HepG2 (cell line): ENCODE measurements around the gene CD4. TPM values are rescaled to one million over a fixed set of nuclear protein-coding genes. Genes with fewer than 3 reads are reported as not detected.

ENCODE experiments used
- BRCA1 ChIP-seq: sonication (generic); formaldehyde crosslinking; IDR thresholded peaks from 2 replicates; pipeline ENCODE4 v1.4.0; 2020; ENCODE audit warnings: missing genetic modification reagents
- CBX1 ChIP-seq: IDR thresholded peaks from one replicate; pipeline ENCODE4 v1.6.1; 2016; ENCODE audit warnings: antibody characterized with exemption, low read depth
- CREBL2 ChIP-seq: sonication (generic); formaldehyde crosslinking; IDR thresholded peaks from 2 replicates; pipeline ENCODE4 v1.8.1; 2023; ENCODE audit warnings: missing genetic modification reagents, mild to moderate bottlenecking, borderline replicate concordance
- FIP1L1 ChIP-seq: fragments of 200-400 bp; formaldehyde crosslinking; IDR thresholded peaks from 2 replicates; pipeline ENCODE4 v1.6.1; 2018; ENCODE audit warnings: low read depth, mild to moderate bottlenecking, low read length, moderate library complexity, borderline replicate concordance; ENCODE audit not compliant: insufficient read depth
- FOXK2 ChIP-seq: fragments of 450-650 bp; IDR thresholded peaks from 2 replicates; pipeline ENCODE4 v1.6.1; 2016
- HDAC2 ChIP-seq: sonication (generic); formaldehyde crosslinking; IDR thresholded peaks from 2 replicates; pipeline ENCODE4 v1.4.0; 2020; ENCODE audit warnings: missing genetic modification reagents
- HMG20B ChIP-seq: conservative IDR thresholded peaks from 2 replicates; pipeline ENCODE4 v1.6.1; 2016; ENCODE audit warnings: missing genetic modification reagents, missing compliant biosample characterization
- ISX ChIP-seq: sonication (generic); formaldehyde crosslinking; conservative IDR thresholded peaks from 2 replicates; pipeline ENCODE4 v1.5.0; 2020; ENCODE audit warnings: missing genetic modification reagents
- KDM1A ChIP-seq: IDR thresholded peaks from 2 replicates; pipeline ENCODE4 v1.6.1; 2016; ENCODE audit warnings: missing compliant biosample characterization
- KDM6A ChIP-seq: IDR thresholded peaks from 2 replicates; pipeline ENCODE4 v1.6.1; 2016; ENCODE audit warnings: low read depth
- MEF2D ChIP-seq: sonication (generic); formaldehyde crosslinking; IDR thresholded peaks from 2 replicates; pipeline ENCODE4 v1.5.1; 2020; ENCODE audit warnings: mild to moderate bottlenecking, missing genetic modification reagents
- NFYB ChIP-seq: sonication (generic); formaldehyde crosslinking; IDR thresholded peaks from 2 replicates; pipeline ENCODE4 v1.4.0; 2020; ENCODE audit warnings: missing genetic modification reagents
- PAWR ChIP-seq: sonication (generic); formaldehyde crosslinking; IDR thresholded peaks from 2 replicates; pipeline ENCODE4 v1.4.0; 2020; ENCODE audit warnings: missing genetic modification reagents, mild to moderate bottlenecking, borderline replicate concordance
- PHF8 ChIP-seq: sonication (generic); formaldehyde crosslinking; IDR thresholded peaks from 2 replicates; pipeline ENCODE4 v1.5.0; 2020; ENCODE audit warnings: missing genetic modification reagents
- POLR2AphosphoS5 ChIP-seq: IDR thresholded peaks from 2 replicates; pipeline ENCODE4 v1.6.1; 2012; ENCODE audit warnings: low read depth, low read length
- SIN3B ChIP-seq: fragments of 150-350 bp; IDR thresholded peaks from 2 replicates; pipeline ENCODE4 v1.6.1; 2014; ENCODE audit warnings: low read length
- TBX2 ChIP-seq: sonication (generic); formaldehyde crosslinking; IDR thresholded peaks from 2 replicates; pipeline ENCODE4 v1.5.0; 2020; ENCODE audit warnings: missing genetic modification reagents, mild to moderate bottlenecking, borderline replicate concordance
- TCF12 ChIP-seq, 2 experiments: fragments of 450-650 bp in 1 of 2; sonication (generic) in 1 of 2; formaldehyde crosslinking in 1 of 2; IDR thresholded peaks; 2 replicates each; pipeline versions ENCODE4 v1.6.1 to v1.8.0; 2017 to 2022; ENCODE audit warnings: antibody characterized with exemption in 1 of 2, mild to moderate bottlenecking in 1 of 2, missing genetic modification reagents in 1 of 2, moderate library complexity in 1 of 2
- THAP7 ChIP-seq: sonication (generic); formaldehyde crosslinking; IDR thresholded peaks from 2 replicates; pipeline ENCODE4 v1.8.1; 2023; ENCODE audit warnings: mild to moderate bottlenecking, missing genetic modification reagents
- U2AF2 ChIP-seq: fragments of 200-400 bp; formaldehyde crosslinking; IDR thresholded peaks from 2 replicates; pipeline ENCODE4 v1.6.1; 2017; ENCODE audit warnings: low read depth, mild to moderate bottlenecking, low read length
- ZBTB21 ChIP-seq: sonication (generic); formaldehyde crosslinking; IDR thresholded peaks from 2 replicates; pipeline ENCODE4 v1.4.0; 2020; ENCODE audit warnings: missing genetic modification reagents
- ZBTB7A ChIP-seq: sonication (generic); formaldehyde crosslinking; IDR thresholded peaks from 2 replicates; pipeline ENCODE4 v1.8.0; 2022; ENCODE audit warnings: mild to moderate bottlenecking, missing genetic modification reagents
- ZNF121 ChIP-seq: sonication (generic); formaldehyde crosslinking; IDR thresholded peaks from 2 replicates; pipeline ENCODE4 v1.5.0; 2020; ENCODE audit warnings: mild to moderate bottlenecking, missing genetic modification reagents
- ZNF124 ChIP-seq: sonication (generic); formaldehyde crosslinking; IDR thresholded peaks from 2 replicates; pipeline ENCODE4 v1.4.0; 2020; ENCODE audit warnings: missing genetic modification reagents
- ZNF205 ChIP-seq: IDR thresholded peaks from 2 replicates; pipeline ENCODE4 v1.6.1; 2018; ENCODE audit warnings: missing biosample characterization, missing genetic modification reagents
- ZNF552 ChIP-seq: sonication (generic); formaldehyde crosslinking; IDR thresholded peaks from 2 replicates; pipeline ENCODE4 v1.9.0; 2022; ENCODE audit warnings: missing genetic modification reagents, mild to moderate bottlenecking, borderline replicate concordance
- ZNF614 ChIP-seq: IDR thresholded peaks from 2 replicates; pipeline ENCODE4 v1.6.1; 2018; ENCODE audit warnings: missing biosample characterization, missing genetic modification reagents, inconsistent platforms, borderline replicate concordance
- ZNF652 ChIP-seq: IDR thresholded peaks from 2 replicates; pipeline ENCODE4 v1.6.1; 2016; ENCODE audit warnings: low read depth, borderline replicate concordance
- ZNF75D ChIP-seq: sonication (generic); formaldehyde crosslinking; IDR thresholded peaks from 2 replicates; pipeline ENCODE4 v1.8.1; 2023; ENCODE audit warnings: missing genetic modification reagents, mild to moderate bottlenecking, borderline replicate concordance
- polyA plus RNA-seq, 8 experiments: library from polyadenylated mRNA; depleted of rRNA in 3 of 8; stranded (reverse) in 7 of 8; unstranded in 1 of 8; fragments of >200 nt; fragmentation: Illumina TruSeq in 4 of 8; extraction: Trizol in 4 of 8; gene quantifications; 2 replicates each; pipeline versions ENCODE4 v1.2.1 to v1.2.3, GENCODE V29; 2011 to 2016; ENCODE audit warnings: low read depth in 4 of 8, missing spikeins in 1 of 8, mixed read lengths in 1 of 8; ENCODE audit not compliant: insufficient read depth in 1 of 8
- total RNA-seq, 5 experiments: library from RNA; depleted of rRNA; stranded (reverse); fragments of >200 nt; fragmentation: Illumina TruSeq; extraction: Trizol; gene quantifications; 2 replicates each; pipeline ENCODE4 v1.2.3, GENCODE V29; 2016; ENCODE audit warnings: low read depth in 1 of 5
- TF ChIP-seq, protein P1 (sequence below): sonication (generic); formaldehyde crosslinking; IDR thresholded peaks from 2 replicates; pipeline ENCODE4 v1.4.0; 2020; ENCODE audit warnings: missing genetic modification reagents, borderline replicate concordance
- TF ChIP-seq, protein P2 (sequence below): sonication (generic); formaldehyde crosslinking; conservative IDR thresholded peaks from 2 replicates; pipeline ENCODE4 v1.5.0; 2020; ENCODE audit warnings: missing genetic modification reagents

CD4 gene
- total and polyA plus RNA-seq, 2 of the 13 experiments (the other 11 are each of a cell fraction or from before 2014, with no cell fraction given), result 0.07 to 0.95 TPM

DNA sequence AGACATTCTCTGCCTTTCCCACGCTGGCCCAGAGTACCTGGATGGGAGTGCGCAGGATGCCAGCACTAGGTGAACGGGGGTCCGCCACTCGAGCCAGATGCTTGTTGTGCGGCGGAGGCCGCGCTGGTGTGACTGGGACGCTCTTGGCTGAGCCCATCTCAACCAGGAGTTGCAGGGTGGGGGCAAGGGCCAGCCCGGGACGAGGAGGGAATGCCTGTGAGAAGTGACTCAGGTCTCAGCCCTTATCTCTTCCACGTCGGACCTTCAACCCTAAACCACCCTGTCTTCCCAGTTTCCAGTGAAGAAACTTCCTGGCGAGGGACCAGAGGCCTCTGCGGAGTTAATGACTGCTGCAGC lies 61.4 kb downstream of the CD4 start (continued):
- TF ChIP-seq ZNF124 (no peak), THAP7 (CRISPR knock-in tag) (no peak), POLR2AphosphoS5 (no peak), ZBTB21 (CRISPR knock-in tag) (no peak), ZNF614 (CRISPR knock-in tag) (no peak), CREBL2 (CRISPR knock-in tag) (0 out of 2 replicates have a peak, but pooled peaks have one; percentile 55), PAWR (CRISPR knock-in tag) (no peak), NFYB (CRISPR knock-in tag) (no peak), FOXK2 (no peak), PHF8 (CRISPR knock-in tag) (no peak), KDM1A (CRISPR knock-in tag) (no peak), ZNF205 (CRISPR knock-in tag) (no peak), ZBTB7A (no peak), ZNF552 (CRISPR knock-in tag) (no peak), HMG20B (no peak), TCF12 (IDR thresholded peaks at IDR 0.05) (no peak), TCF12 (CRISPR knock-in tag; IDR thresholded peaks at IDR 0.05) (no peak), TBX2 (CRISPR knock-in tag) (peak; percentile 1; the same call in 1 of the 2 replicates), KDM6A (CRISPR knock-in tag) (no peak), ZNF75D (no peak), ZNF652 (no peak), SIN3B (no peak), ZNF121 (CRISPR knock-in tag) (no peak), CBX1 (no peak), U2AF2 (no peak), BRCA1 (CRISPR knock-in tag) (no peak), ISX (CRISPR knock-in tag) (no peak), HDAC2 (CRISPR knock-in tag) (no peak), FIP1L1 (no peak), MEF2D (CRISPR knock-in tag) (no peak)
- TF ChIP-seq, protein P1, sequence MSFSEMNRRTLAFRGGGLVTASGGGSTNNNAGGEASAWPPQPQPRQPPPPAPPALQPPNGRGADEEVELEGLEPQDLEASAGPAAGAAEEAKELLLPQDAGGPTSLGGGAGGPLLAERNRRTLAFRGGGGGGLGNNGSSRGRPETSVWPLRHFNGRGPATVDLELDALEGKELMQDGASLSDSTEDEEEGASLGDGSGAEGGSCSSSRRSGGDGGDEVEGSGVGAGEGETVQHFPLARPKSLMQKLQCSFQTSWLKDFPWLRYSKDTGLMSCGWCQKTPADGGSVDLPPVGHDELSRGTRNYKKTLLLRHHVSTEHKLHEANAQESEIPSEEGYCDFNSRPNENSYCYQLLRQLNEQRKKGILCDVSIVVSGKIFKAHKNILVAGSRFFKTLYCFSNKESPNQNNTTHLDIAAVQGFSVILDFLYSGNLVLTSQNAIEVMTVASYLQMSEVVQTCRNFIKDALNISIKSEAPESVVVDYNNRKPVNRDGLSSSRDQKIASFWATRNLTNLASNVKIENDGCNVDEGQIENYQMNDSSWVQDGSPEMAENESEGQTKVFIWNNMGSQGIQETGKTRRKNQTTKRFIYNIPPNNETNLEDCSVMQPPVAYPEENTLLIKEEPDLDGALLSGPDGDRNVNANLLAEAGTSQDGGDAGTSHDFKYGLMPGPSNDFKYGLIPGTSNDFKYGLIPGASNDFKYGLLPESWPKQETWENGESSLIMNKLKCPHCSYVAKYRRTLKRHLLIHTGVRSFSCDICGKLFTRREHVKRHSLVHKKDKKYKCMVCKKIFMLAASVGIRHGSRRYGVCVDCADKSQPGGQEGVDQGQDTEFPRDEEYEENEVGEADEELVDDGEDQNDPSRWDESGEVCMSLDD, result no peak
- TF ChIP-seq, protein P2, sequence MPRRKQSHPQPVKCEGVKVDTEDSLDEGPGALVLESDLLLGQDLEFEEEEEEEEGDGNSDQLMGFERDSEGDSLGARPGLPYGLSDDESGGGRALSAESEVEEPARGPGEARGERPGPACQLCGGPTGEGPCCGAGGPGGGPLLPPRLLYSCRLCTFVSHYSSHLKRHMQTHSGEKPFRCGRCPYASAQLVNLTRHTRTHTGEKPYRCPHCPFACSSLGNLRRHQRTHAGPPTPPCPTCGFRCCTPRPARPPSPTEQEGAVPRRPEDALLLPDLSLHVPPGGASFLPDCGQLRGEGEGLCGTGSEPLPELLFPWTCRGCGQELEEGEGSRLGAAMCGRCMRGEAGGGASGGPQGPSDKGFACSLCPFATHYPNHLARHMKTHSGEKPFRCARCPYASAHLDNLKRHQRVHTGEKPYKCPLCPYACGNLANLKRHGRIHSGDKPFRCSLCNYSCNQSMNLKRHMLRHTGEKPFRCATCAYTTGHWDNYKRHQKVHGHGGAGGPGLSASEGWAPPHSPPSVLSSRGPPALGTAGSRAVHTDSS (CRISPR knock-in tag), result no peak
